NCI-H146 (cell line): Measurements from ENCODE around the gene EPAS1.

ENCODE experiments used
- DNase-seq: peaks from one replicate; lab custom pipeline; 2025; lab: John Stamatoyannopoulos, UW

EPAS1 gene

GRCh38 chr2:46302005-46302695, 4.9 kb downstream of the EPAS1 start:
- DNase-seq = no peak

- DNase-seq = no peak
Measured at GRCh38 chr2:46303233-46303632, 6.0 kb downstream of the EPAS1 start.

- no peak for DNase-seq
Measured at GRCh38 chr2:46303822-46304221, 6.6 kb downstream of the EPAS1 start.

GRCh38 chr2:46304635-46305034, 7.4 kb downstream of the EPAS1 start:
- DNase-seq = no peak

GRCh38 chr2:46305187-46305586, 8.0 kb downstream of the EPAS1 start:
- DNase-seq = no peak

- no peak for DNase-seq
Measured at GRCh38 chr2:46305767-46306166, 8.6 kb downstream of the EPAS1 start.

- DNase-seq = peak; percentile 88
Measured at GRCh38 chr2:46306330-46306751, 9.1 kb downstream of the EPAS1 start.

GRCh38 chr2:46306988-46307655, 9.9 kb downstream of the EPAS1 start:
- DNase-seq = peak; percentile 31

GRCh38 chr2:46308081-46308480, 10.9 kb downstream of the EPAS1 start:
- DNase-seq = peak; percentile 13

- no peak for DNase-seq
Measured at GRCh38 chr2:46308629-46309028, 11.4 kb downstream of the EPAS1 start.

- DNase-seq = no peak
Measured at GRCh38 chr2:46309052-46309953, 12.1 kb downstream of the EPAS1 start.

GRCh38 chr2:46310446-46310845, 13.2 kb downstream of the EPAS1 start:
- no peak for DNase-seq

GRCh38 chr2:46311651-46312223, 14.5 kb downstream of the EPAS1 start:
- DNase-seq = no peak

- DNase-seq = no peak
Measured at GRCh38 chr2:46313063-46313462, 15.9 kb downstream of the EPAS1 start.

- DNase-seq = no peak
Measured at GRCh38 chr2:46314065-46314835, 17.0 kb downstream of the EPAS1 start.

GRCh38 chr2:46315103-46315890, 18.1 kb downstream of the EPAS1 start:
- no peak for DNase-seq

GRCh38 chr2:46317094-46317486, 19.9 kb downstream of the EPAS1 start:
- DNase-seq = no peak

- DNase-seq = no peak
Measured at GRCh38 chr2:46318579-46319460, 21.6 kb downstream of the EPAS1 start.

- no peak for DNase-seq
Measured at GRCh38 chr2:46319711-46320110, 22.5 kb downstream of the EPAS1 start.

- DNase-seq = no peak
Measured at GRCh38 chr2:46320141-46320567, 22.9 kb downstream of the EPAS1 start.
